ENCODE results near the gene MAEL.

MAEL gene

DNA sequence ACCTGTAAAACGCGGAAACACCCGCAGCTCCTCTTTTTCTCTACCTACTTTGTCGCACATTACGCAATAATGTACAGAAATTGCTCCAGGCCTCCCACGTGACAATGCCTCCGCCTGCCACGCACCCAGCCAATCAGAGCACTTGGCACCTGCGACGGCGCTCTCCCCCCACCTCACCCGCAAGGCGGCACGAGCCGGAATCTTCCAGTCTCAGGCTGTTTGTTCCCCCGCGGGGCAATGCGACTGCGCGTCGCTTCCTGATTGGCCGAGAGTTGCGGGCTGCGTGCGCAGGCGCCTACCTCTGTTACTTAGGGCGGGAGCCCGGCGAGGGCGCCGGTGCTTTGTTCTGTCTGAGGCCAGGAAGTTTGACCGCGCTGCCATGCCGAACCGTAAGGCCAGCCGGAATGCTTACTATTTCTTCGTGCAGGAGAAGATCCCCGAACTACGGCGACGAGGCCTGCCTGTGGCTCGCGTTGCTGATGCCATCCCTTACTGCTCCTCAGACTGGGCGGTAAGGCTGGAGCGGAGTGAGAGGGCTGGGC, at the start of gene MAEL:
Gene MAEL (plus strand): TSS at position 307 of the 542 bp plus-strand sequence. CDS start 73 bp downstream, at position 380.
- no peak for DNase-seq

DNA sequence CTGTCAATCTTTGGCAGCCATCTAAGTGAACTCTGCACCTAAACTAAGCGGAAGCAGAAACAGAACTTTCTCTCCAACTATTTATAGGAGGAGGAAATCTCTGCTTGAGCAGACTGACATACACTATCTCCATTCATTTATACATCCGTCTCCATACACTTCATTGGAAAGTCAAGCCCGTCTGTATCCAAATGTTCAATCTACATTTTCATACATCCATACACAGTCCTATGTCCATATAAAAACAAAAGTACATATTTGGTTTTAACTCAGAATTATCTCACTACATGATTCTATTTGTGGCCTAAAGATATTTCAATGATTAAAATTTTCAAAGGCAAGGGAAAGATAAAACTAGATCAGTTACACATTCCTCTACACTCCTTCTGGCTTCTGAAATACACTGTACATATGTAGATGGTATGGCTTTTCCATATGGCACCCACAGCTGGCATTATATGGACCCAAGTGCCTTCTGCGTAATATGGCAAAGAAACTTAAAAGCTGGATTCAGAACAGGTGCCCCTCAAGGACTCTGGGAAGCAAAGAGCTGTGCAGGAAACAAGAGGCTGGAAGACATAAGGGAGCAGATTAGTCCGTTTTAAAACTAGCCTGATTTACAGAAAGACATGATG, 49.2 kb upstream of the MAEL start:
- DNase-seq = no peak

DNA sequence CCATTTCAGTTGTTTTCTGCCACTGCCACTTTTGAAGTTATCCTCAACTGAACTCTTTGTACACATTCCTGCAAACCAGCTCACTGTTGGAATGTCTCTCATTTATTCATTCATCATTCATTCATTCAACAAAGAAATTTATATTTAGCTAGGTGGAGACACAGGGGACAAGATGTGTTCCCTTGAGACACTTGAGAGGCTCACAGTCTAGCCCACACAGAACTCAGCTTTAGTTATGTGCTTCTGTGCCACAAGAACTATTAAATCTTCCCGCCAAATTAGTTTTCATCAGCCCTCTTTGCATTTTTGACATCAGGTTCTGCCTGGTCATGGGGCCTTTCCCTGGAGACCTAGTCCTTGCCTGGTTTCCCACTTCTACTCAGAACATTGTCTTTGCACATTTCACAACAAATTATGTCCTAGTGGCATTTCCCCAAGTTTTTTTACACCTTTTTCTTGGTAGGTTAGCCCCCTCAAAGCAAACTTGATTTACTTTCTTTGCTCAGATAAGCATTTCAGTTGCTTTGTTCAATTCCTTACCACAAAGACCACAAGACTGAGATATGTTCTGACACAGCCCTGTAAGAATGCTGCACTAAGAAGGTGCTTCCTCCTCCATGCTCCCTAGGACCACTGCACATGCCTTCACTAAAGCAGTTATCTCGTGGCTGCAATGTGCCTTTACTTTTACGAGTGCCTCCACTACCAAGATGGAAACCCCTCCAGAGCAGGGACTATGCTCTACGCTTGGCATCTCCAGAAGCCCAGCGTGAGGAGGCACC, 44.7 kb upstream of the MAEL start:
- no peak for DNase-seq

DNA sequence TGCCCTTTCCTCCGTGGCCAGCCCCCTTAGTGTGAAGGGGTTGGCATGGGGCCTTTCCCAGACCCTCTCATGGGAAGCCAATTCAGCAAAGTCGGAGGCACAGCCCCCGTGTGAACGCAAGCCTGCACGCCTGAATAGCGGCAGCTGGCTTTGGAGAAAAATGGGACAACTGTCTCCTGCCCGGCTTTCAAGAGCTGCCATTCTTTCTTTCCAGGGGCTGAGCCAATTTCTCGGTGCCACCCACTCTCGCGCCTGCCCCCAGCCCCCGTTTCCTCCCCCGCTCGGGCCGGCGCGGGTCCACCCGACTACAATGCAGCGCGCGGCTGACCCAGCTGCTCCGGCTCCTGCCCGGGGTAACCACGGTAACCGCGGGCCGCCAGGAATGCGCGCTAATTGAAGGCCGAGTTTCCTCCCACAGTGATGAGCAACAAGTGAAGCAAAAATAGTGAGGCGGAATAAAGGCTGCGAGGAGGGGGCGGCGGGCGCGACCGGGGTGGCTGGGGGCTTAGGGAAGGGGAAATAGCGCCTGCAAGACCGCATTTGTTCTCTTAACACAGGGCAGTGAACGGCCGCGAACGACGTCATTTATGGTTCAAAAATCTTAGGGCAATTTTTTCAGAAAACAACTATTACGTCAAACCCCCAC, 41.6 kb upstream of the MAEL start:
- no peak for DNase-seq

DNA sequence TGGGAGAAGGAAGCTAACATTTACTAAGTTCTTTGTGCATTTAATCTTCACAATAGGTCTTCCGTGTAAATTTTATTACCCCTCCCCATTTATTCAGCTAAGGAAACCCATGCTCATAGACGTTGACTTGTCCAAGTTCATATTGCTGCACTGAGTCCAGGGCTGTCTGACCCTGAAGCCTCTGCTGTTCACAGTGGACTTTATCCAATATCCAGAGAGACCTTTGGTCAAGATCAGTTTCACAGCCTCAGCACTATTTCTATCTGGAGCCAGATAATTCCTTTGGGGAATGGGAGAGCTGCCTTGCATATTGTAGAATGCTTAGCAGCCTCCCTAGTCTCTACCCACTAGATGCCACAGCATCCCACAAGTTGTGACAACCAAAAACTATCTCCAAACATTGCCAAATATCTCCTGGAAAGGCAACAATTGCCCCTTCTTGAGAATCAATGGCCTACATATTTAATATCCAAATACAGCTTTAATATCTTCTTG, 40.2 kb upstream of the MAEL start:
- no peak for DNase-seq

DNA sequence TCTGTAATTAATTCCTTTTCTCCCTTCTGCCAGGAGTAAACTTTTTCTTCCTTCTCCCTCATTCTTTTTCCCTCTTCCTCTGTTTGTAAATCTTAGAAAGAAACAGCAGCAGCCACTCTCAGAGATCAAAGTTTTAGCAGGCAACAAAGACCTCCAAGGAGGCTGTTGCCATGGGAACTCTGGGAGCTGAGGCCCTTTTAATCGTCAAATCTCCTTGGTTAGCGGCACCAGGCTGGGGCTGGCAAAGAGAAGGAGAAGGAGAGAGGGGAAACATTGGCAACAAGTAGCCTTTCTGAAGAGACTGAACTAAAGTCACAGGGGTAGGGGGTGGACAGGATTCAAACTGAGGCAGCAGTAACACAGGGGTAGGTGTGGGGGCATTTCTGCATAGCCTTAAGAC, 38.9 kb upstream of the MAEL start:
- no peak for DNase-seq

DNA sequence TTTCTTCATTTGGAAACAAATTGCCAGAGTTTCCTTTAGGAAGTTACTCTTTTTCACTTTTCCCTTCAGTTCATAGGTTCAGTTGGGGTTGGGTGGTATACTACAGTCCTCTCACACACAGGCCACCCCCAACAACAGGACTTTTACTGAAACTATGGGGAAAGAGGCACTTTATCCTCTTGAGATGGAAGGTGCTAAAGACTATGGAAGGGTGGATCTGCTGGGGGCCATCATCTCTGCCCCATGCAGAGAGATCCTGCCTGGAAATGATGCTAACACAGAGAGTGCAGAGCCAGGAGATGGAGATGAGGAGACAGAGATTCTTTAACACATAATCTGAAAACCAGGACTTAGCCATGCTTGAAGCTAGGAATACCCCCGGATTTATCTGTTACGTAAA, 38.0 kb upstream of the MAEL start:
- DNase-seq = no peak

DNA sequence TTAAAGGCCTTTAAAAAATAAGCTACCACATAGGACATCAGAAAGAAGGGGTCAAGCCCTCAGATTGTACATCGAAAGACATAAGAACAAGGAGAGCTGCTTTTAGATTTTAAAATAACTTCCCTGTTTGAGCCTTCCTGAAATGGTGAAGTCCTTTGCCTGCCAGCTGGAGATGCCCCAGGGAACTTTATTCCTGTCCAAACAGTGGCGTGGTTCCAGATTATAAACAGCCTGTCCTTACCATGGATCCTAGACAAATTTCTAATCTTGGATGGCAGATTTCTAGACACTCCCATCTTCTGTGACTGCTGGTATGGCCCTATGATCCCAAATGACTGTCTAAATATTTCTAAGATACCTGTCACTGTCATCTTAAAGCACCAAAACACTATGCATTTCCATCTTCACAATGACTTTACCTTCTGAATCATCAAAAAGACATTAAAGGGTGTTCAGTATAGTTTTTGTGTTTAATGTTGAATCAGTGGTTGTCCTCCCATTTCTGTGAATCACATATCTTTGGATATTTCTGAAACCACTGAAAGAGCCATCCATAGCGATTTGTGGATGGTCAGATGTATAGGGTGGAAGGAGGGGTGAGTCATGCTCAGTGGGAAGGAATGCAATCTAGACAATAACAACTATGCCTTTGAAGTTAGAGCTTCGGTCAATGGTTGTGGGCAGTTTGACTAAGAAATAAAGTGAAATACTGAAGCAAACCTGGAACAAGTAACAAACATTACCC, 36.9 kb upstream of the MAEL start:
- no peak for DNase-seq

DNA sequence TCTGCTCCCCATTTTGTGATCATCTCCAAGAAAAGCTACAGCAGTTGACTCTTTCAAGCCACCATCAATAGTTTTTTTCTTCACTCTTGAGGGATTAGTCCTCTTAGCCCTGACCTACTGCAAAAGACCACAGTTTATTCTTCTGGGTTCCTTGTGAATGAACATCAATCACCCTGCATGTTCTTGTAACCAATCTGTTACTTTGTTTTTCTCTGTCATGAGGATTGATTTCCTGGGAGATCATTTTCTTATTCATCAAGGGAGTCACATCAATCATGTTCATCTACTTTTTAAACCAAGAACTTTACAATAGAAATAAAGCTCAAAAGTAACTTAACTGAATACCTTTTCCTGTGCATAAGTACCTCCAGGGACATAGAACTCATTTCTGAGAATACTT, 35.6 kb upstream of the MAEL start:
- no peak for DNase-seq

DNA sequence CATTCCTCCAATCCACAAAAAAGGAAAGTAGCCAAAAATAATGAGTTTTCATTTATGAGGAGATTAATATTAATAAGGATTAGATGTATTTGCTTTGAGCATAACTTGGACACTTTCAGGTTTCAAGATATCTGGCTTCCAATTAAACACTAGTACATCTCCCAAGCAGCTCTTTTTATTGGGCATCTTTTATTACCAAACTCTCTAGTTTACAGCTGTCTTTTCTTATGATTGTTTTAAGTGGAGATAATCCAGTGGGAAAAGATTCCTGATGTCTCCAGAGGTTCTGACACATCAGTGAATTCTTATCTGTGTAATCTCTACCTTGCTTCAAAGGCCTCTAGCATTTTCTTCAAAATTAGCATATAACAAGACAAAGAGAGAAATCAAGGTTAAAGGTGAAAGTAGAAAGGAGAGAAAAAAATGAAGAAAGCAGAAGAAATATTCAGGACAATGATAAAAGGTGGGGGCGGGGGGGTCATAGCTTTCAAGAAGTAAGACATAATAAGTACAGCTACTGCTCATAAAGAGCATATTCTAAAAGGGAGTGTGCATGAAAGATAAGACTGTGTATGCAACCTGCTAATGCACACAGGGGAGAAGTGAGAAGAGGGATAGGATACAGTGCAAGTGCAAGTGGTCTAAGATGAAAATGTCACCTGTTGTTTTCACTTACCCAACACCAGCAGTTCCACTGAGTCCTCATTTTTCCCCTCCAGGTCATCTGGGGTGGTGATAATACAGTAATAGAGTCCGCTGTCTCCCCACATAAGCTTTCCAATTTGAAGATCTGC, 32.8 kb upstream of the MAEL start:
- no peak for DNase-seq

DNA sequence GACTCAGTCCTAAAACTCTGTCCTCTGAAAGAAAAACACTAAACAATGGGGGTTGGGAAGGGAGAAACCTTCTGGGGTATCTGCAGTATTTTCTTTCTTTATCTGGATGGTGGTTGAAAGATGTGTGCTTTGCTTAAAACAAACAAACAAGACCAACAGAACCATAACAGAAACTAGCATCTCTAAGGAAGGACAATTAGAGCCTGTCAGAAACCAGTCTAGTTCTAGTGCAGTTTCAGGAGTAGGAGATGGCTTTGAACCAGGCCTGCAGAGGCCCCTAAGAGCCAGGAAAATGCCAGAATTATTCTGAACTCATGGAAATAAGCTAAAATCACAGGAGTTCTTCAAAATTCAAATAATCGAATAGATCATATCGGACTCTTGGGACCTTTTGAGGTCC, 32.2 kb upstream of the MAEL start:
- no peak for DNase-seq

DNA sequence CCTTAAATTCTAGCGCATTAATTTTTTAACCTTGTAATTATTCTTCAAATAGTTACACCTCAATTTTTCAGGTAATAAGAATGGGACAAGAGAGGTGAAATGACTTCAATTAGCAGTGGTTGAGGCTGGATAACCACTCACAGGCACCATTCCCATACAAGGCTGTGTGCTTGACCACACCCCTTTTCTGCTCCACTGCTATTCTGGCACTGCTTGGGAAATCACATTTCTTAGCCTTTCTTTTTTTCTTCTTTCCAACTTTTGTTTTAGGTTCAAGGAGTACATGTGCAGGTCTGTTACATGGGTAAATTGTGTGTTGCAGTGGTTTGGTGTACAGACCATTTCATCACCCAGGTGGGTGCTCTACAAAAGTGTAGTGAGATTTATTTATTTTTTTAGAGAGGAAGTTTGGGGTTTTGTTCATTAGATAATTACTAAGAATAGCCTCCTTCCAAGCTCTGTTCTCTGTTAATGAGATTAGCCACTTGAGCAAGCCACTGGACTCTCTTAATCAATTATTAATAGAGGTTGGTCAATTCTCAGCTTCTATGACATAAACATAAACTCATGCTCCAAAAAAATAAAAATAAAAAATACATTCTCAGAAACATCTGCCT, 28.1 kb upstream of the MAEL start:
- no peak for DNase-seq

DNA sequence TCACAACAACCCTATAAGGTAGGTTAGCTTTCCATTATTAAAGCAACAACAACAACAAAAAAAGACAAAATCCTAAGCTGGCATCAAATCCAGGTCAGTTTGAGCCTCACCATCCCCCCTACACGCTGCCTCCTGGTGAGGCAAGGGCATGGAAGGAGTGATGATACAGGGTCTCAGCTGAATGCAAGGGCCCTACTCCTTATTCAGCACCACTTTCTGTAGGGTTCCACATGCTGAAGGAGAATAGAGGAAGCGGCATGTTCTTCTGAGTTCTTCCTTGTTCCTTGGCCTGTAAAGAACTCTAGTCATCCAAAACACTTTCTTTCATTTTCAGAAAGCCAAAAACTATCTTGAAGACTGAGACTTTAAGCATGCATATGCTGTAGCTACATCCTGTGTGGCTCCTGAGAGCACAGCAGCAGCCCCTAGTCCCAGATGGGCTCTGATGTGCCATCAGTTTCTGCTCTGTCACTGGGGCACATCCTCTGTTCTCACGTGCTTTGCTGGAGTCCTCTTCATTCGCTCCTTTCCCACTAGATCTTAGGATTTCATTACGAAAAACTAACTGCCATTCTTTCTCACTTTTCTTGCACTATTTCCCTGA, 19.9 kb upstream of the MAEL start:
- DNase-seq = no peak

DNA sequence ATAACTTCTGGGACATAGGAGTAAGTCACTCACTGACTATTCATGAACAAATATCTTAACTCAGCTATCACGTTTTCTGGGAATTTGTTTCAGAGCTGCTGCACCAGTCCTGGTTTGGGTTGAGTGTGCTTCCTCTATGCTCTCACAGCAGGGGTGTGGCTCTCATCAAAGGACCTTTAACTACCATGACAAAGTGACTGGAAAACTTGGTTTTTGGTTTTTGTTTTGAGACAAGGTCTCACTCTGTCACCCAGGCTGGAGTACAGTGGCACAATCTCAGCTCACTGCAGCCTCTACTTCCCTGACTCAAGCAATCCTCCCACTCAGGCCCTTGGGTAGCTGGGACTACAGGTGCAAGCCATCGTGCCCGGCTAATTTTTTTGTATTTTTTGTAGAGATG, 17.8 kb upstream of the MAEL start:
- DNase-seq = no peak

DNA sequence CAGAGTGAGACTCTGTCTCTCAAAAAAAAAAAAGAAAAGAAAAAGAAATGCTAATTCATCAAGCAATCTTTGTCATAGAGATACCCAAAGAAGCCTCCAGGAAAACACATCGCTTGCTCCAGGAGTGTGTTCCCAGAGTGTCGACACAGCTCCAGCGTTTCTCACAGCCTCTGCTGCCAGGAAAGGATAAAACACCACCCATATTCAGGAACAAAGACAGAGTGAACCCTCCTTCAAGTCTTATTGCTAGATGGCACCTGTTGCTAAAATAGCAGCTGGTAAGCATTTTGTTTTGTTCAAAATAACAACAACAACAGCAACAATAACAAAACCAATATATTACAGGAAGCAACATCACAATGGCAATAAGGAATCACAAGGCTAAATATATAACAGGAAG, 16.9 kb upstream of the MAEL start:
- no peak for DNase-seq

DNA sequence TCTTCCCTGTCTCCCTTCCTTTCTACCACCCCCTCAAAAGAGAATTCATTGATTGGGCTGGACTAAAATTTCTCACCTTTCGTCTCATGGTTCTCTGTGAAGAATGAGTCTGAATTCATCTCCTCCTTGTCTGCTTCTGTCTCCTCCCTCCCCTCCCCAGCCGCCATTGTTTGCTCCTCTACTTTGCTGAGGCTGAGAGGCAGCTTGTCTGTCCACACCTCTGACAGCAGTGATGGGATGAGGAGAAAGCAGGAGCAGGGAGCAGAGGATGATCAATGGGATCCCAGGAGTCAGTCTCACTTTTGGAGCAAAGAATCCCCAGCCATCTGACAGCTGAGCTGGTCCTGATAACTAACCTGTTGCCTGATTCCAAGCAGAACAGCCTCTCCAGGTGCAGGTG, 16.3 kb upstream of the MAEL start:
- no peak for DNase-seq

DNA sequence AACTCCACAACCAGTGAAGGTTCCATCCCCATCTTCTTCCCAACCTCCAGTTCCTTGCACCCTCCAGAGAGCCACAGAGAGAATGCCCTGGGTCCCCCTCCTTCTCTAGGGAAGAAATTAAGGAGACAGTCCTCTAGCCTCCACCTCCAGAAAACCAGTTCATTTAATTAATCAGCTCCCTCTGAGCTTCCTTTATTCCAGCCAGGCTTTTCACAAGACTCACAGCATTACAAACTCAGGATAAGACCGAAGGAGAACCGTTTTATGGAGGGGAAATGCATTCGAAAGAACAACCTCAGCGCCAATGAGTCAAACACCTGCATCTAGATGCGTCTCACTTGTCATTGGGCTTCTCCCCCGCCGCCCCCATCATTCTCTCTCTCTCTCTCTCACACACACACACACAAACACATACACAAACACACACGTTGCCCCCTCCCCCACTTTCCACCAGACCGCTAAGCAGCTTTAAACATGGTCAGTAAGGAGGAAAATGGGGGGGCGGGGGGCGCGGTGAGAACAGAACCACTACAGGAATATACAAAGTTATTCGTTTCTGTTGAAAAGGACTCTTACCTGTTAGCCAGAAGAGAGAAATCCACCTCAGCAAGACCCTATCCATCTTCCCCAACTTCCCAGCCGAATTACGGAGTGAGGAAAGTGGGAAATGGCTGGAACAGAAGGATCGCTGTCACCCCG, 14.3 kb upstream of the MAEL start:
- peak; percentile 8 for DNase-seq

DNA sequence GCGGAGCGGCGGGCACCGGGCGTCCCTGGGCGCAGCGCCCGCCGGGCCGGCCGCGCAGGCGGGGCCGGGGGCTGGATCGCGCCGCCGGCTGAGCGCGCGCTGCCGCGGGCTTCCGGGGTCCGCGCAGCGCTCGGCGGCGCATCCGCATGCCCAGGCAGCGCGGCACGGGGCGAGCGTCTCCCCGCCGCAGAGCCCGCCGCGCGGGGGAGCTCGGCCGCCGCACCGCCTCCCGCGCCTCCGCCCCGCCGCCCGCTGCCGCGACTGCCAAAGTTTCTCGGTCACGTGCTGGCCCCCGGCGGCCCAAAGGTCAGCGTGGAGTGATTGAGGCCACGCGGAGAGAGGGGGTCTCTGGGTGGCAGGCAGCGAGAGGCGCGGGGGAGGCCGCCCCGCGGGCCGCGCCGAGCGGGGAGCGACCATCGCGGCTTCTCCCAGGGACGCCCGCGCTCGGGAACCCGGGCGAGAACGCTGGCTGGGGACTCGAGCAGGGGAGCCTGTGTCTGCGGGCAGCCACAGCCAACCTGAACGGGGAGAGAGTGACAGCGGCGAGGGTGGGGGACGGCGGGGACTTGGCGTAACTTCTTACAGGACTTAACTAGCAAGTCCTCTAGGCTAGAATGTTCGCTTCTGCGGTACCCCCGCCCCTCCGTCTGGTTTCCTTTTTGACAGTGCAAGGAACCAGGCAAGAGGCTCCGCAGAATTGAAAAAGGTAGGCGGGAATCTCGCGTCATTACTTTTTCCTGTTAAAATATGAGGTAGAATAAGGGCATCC, 13.5 kb upstream of the MAEL start, which contains the start of gene ILDR2:
Gene ILDR2 (minus strand): TSS at position 180 of the 769 bp plus-strand sequence. CDS start 272 bp downstream, outside the sequence.
- no peak for DNase-seq

DNA sequence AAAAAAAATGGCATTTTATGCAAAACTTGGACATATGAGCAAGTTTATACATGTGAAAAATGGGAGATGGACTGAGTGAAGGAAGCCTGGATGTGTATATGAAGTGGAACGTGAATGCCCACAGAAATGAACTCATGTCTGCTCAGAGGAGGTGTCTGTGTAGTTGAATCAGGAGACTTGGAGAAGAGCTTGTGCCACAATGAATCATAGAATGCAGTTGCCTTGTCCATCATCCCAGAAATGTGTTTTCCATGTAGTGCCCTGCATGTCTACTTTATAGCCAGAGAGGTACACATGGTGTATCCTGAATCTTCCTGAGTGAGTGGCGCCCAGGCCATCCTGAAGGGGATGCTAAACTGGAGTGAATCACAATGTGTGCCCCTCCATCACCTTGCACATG, 11.1 kb upstream of the MAEL start:
- DNase-seq = no peak

DNA sequence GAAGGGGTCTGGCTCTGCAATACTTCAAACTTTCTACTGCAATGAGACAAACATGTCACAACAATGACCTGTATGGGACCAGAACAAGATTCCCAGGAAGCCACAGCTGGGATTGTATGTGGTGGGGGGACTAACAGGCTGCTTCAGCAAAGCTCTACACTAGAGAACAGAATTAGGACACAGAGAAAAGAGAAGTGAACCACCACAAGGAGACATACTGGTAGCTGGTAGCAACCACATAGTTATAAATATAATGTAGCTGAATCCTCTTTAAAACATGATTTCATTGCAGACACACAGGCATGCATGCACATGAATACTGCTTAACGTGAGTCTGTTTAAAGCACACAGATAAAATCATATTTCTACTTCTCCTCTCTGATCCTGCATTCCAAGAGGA, 10.3 kb upstream of the MAEL start:
- DNase-seq = no peak
